Neuron (in vitro differentiated cells): Measurements from ENCODE around the gene USP43.
"Not testable (repeated sequence)": the region's sequence is repeated elsewhere in the genome, so short reads cannot be mapped to it uniquely, and the experiment has no call there.

Source experiments
- H2AFZ ChIP-seq: one replicate; pipeline ENCODE4 v1.6.1; 2013; ENCODE audit warnings: low read depth, mild to moderate bottlenecking, inconsistent platforms, low read length, moderate library complexity
- H3K27me3 ChIP-seq: one replicate; pipeline ENCODE4 v1.6.1; 2013; ENCODE audit warnings: low read length; ENCODE audit not compliant: insufficient read depth
- H3K36me3 ChIP-seq: one replicate; pipeline ENCODE4 v1.6.1; 2013; ENCODE audit warnings: low read length; ENCODE audit not compliant: insufficient read depth
- H3K4me1 ChIP-seq: one replicate; pipeline ENCODE4 v1.6.1; 2013; ENCODE audit warnings: low read length; ENCODE audit not compliant: insufficient read depth
- H3K4me3 ChIP-seq: 2 replicates; pipeline ENCODE4 v1.5.1; 2013; ENCODE audit warnings: mild to moderate bottlenecking, low read length, moderate library complexity
- H3K9me3 ChIP-seq: one replicate; pipeline ENCODE4 v1.6.1; 2013; ENCODE audit warnings: low read length

Gene USP43

GRCh38 chr17:9644910-9645751 is at the start of gene USP43:
Gene USP43, plus strand, starts transcription at chr17:9645517. Its CDS starts 116 bp downstream, at chr17:9645633.
- H3K36me3 ChIP-seq = no peaks in the 10 kb centered on the region
- no peaks in the 10 kb centered on the region for H3K9me3 ChIP-seq
- H3K27me3 ChIP-seq = peaks cover 22% of the 10 kb centered on the region
- H2AFZ ChIP-seq = peak within 1 kb of the TSS; percentile 92
- peaks cover 26% of the 10 kb centered on the region for H3K4me1 ChIP-seq
- H3K4me3 ChIP-seq = peak within 1 kb of the TSS; percentile 53

GRCh38 chr17:9597638-9598037 is 47.7 kb upstream of the USP43 start:
- not testable (repeated sequence) for H3K27me3 ChIP-seq, H3K4me1 ChIP-seq, H3K9me3 ChIP-seq, H3K36me3 ChIP-seq, H2AFZ ChIP-seq, H3K4me3 ChIP-seq

- no peak overlapping the region for H3K4me3 ChIP-seq
- no peak overlapping the region for H2AFZ ChIP-seq
- no peaks in the 10 kb centered on the region for H3K4me1 ChIP-seq
- H3K27me3 ChIP-seq = no peaks in the 10 kb centered on the region
- H3K36me3 ChIP-seq = no peaks in the 10 kb centered on the region
- no peaks in the 10 kb centered on the region for H3K9me3 ChIP-seq
Measured at GRCh38 chr17:9598661-9599060, 46.7 kb upstream of the USP43 start.

- not testable (repeated sequence) for H3K4me1 ChIP-seq, H3K36me3 ChIP-seq, H2AFZ ChIP-seq, H3K9me3 ChIP-seq, H3K4me3 ChIP-seq, H3K27me3 ChIP-seq
Measured at GRCh38 chr17:9604583-9604982, 40.7 kb upstream of the USP43 start.

- no peak overlapping the region for H2AFZ ChIP-seq
- H3K9me3 ChIP-seq = no peaks in the 10 kb centered on the region
- no peaks in the 10 kb centered on the region for H3K4me1 ChIP-seq
- H3K36me3 ChIP-seq = no peaks in the 10 kb centered on the region
- no peaks in the 10 kb centered on the region for H3K27me3 ChIP-seq
- no peak overlapping the region for H3K4me3 ChIP-seq
Measured at GRCh38 chr17:9606453-9606852, 38.9 kb upstream of the USP43 start.

- not testable (repeated sequence) for H2AFZ ChIP-seq, H3K4me3 ChIP-seq, H3K4me1 ChIP-seq, H3K36me3 ChIP-seq, H3K9me3 ChIP-seq, H3K27me3 ChIP-seq
Measured at GRCh38 chr17:9607058-9607457, 38.3 kb upstream of the USP43 start.

- Histone ChIP-seq H3K27me3 (no peaks in the 10 kb centered on the region), H3K9me3 (no peaks in the 10 kb centered on the region), H2AFZ (no peak overlapping the region), H3K4me1 (no peaks in the 10 kb centered on the region), H3K4me3 (no peak overlapping the region), H3K36me3 (no peaks in the 10 kb centered on the region)
Measured at GRCh38 chr17:9611557-9611956, 33.8 kb upstream of the USP43 start.

- no peaks in the 10 kb centered on the region for H3K36me3 ChIP-seq
- no peaks in the 10 kb centered on the region for H3K27me3 ChIP-seq
- H3K4me3 ChIP-seq = no peak overlapping the region
- H2AFZ ChIP-seq = no peak overlapping the region
- no peaks in the 10 kb centered on the region for H3K9me3 ChIP-seq
- no peaks in the 10 kb centered on the region for H3K4me1 ChIP-seq
Measured at GRCh38 chr17:9612006-9612405, 33.3 kb upstream of the USP43 start.

GRCh38 chr17:9615486-9615885 is 29.8 kb upstream of the USP43 start:
- Histone ChIP-seq H3K4me1 (no peaks in the 10 kb centered on the region), H3K36me3 (no peaks in the 10 kb centered on the region), H2AFZ (no peak overlapping the region), H3K9me3 (no peaks in the 10 kb centered on the region), H3K4me3 (no peak overlapping the region), H3K27me3 (no peaks in the 10 kb centered on the region)

GRCh38 chr17:9622961-9623360 is 22.4 kb upstream of the USP43 start:
- H3K27me3 ChIP-seq = peaks cover 3% of the 10 kb centered on the region
- no peaks in the 10 kb centered on the region for H3K4me1 ChIP-seq
- H3K4me3 ChIP-seq = no peak overlapping the region
- no peaks in the 10 kb centered on the region for H3K36me3 ChIP-seq
- no peaks in the 10 kb centered on the region for H3K9me3 ChIP-seq
- no peak overlapping the region for H2AFZ ChIP-seq

- Histone ChIP-seq H3K4me3 (no peak overlapping the region), H3K27me3 (peaks cover 2% of the 10 kb centered on the region), H3K9me3 (no peaks in the 10 kb centered on the region), H3K4me1 (no peaks in the 10 kb centered on the region), H3K36me3 (no peaks in the 10 kb centered on the region), H2AFZ (no peak overlapping the region)
Measured at GRCh38 chr17:9628509-9628908, 16.8 kb upstream of the USP43 start.

- H3K4me1 ChIP-seq = no peaks in the 10 kb centered on the region
- H3K4me3 ChIP-seq = no peak overlapping the region
- H3K9me3 ChIP-seq = no peaks in the 10 kb centered on the region
- no peak overlapping the region for H2AFZ ChIP-seq
- no peaks in the 10 kb centered on the region for H3K36me3 ChIP-seq
- H3K27me3 ChIP-seq = no peaks in the 10 kb centered on the region
Measured at GRCh38 chr17:9632741-9633140, 12.6 kb upstream of the USP43 start.

- Histone ChIP-seq H3K4me3 (no peak overlapping the region), H3K4me1 (no peaks in the 10 kb centered on the region), H3K36me3 (no peaks in the 10 kb centered on the region), H2AFZ (no peak overlapping the region), H3K27me3 (peaks cover 3% of the 10 kb centered on the region), H3K9me3 (no peaks in the 10 kb centered on the region)
Measured at GRCh38 chr17:9635340-9635739, 10.0 kb upstream of the USP43 start.

- Histone ChIP-seq H3K36me3 (no peaks in the 10 kb centered on the region), H3K27me3 (peaks cover 3% of the 10 kb centered on the region), H3K4me3 (no peak overlapping the region), H3K9me3 (no peaks in the 10 kb centered on the region), H2AFZ (no peak overlapping the region), H3K4me1 (no peaks in the 10 kb centered on the region)
Measured at GRCh38 chr17:9636501-9636900, 8.8 kb upstream of the USP43 start.
